Measurements from ENCODE around the gene PLEKHJ1. TPM values are rescaled to one million over a fixed set of nuclear protein-coding genes. Genes with fewer than 3 reads are reported as not detected.
A peak's percentile ranks its signal among the peaks of the same experiment; 100 is the strongest.

Gene PLEKHJ1
- total and polyA plus RNA-seq, 9 of the 15 experiments (the other 6 are each of a cell fraction or from before 2014, with no cell fraction given): 1.5 to 188 (median 63.9) TPM

GRCh38 chr19:2269244-2270156 is 33.4 kb upstream of the PLEKHJ1 start (continued):
- no peak for TF ChIP-seq ZFP30 (CRISPR knock-in tag; IDR thresholded peaks at IDR 0.05; ENCODE audit: borderline replicate concordance)
- TF ChIP-seq ZNF551 (CRISPR knock-in tag; IDR thresholded peaks at IDR 0.05): no peak
- peak; percentile 66; the same call in 1 of the 2 replicates for TF ChIP-seq ZNF511 (CRISPR knock-in tag; IDR thresholded peaks at IDR 0.05)
- no peak for TF ChIP-seq KLF16 (IDR thresholded peaks at IDR 0.05)
- TF ChIP-seq NFATC3 (IDR thresholded peaks at IDR 0.05): no peak
- TF ChIP-seq, protein P1, sequence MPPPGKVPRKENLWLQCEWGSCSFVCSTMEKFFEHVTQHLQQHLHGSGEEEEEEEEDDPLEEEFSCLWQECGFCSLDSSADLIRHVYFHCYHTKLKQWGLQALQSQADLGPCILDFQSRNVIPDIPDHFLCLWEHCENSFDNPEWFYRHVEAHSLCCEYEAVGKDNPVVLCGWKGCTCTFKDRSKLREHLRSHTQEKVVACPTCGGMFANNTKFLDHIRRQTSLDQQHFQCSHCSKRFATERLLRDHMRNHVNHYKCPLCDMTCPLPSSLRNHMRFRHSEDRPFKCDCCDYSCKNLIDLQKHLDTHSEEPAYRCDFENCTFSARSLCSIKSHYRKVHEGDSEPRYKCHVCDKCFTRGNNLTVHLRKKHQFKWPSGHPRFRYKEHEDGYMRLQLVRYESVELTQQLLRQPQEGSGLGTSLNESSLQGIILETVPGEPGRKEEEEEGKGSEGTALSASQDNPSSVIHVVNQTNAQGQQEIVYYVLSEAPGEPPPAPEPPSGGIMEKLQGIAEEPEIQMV (tag; conservative IDR thresholded peaks at IDR 0.05; ENCODE audit: low read depth): no peak
- no peak for TF ChIP-seq CBFB (CRISPR knock-in tag; IDR thresholded peaks at IDR 0.05)
- TF ChIP-seq, protein P2, sequence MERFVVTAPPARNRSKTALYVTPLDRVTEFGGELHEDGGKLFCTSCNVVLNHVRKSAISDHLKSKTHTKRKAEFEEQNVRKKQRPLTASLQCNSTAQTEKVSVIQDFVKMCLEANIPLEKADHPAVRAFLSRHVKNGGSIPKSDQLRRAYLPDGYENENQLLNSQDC (CRISPR knock-in tag; IDR thresholded peaks at IDR 0.05): peak; percentile 89; the same call in 1 of the 2 replicates
- no peak for TF ChIP-seq SMAD2 (IDR thresholded peaks at IDR 0.05; ENCODE audit: low read depth, low read length)
- TF ChIP-seq ILF3 (IDR thresholded peaks at IDR 0.05; ENCODE audit: borderline replicate concordance): no peak; the same call in 1 of the 2 replicates
- TF ChIP-seq BCL6 (CRISPR knock-in tag; IDR thresholded peaks at IDR 0.05): no peak
- 0 out of 2 replicates have a peak, but pooled peaks have one; percentile 25 for TF ChIP-seq ZBTB5 (IDR thresholded peaks at IDR 0.05)
- TF ChIP-seq ZBTB7A (IDR thresholded peaks at IDR 0.05; ENCODE audit: borderline replicate concordance, control insufficient read depth, low read depth, low read length): no peak

All from K562 (cell line).